BJ (cell line): ENCODE measurements around the gene CEL. TPM values are rescaled to one million over a fixed set of nuclear protein-coding genes. Genes with fewer than 3 reads are reported as not detected.

Experiments used
- CTCF ChIA-PET: fragments of 350-600 bp; formaldehyde crosslinking; extraction: SDS; loops from one replicate; lab custom pipeline; 2021; ENCODE audit warnings: antibody characterized with exemption, inconsistent platforms; lab: Yijun Ruan, JAX
- POLR2A ChIA-PET: fragments of 300-600 bp; sonication (Branson Sonifier 250); formaldehyde crosslinking; extraction: SDS; loops from one replicate; lab custom pipeline; 2021; ENCODE audit warnings: antibody characterized with exemption; lab: Charles Lee
- DNase-seq: peaks from one replicate; pipeline ENCODE4 v3.0.0-alpha.2; 2011; ENCODE audit warnings: low read depth
- H3K27me3 ChIP-seq: 2 replicates; pipeline ENCODE4 v1.6.0; 2011; ENCODE audit warnings: low read length; ENCODE audit not compliant: control insufficient read depth, insufficient read depth
- H3K36me3 ChIP-seq: 2 replicates; pipeline ENCODE4 v1.5.1; 2011; ENCODE audit warnings: low read length; ENCODE audit not compliant: control insufficient read depth, insufficient read depth
- H3K4me3 ChIP-seq: 2 replicates; pipeline ENCODE4 v1.5.1; 2011; ENCODE audit warnings: low read depth, mild to moderate bottlenecking, control low read depth, low read length
- CTCF ChIP-seq: IDR thresholded peaks from 2 replicates; pipeline ENCODE4 v1.5.1; 2011; ENCODE audit warnings: low read depth, mild to moderate bottlenecking, control low read depth, inconsistent platforms, low read length, moderate library complexity; ENCODE audit not compliant: insufficient read depth
- polyA plus RNA-seq: library from polyadenylated mRNA; depleted of rRNA; stranded (reverse); fragments of >200 nt; gene quantifications from 2 replicates; pipeline ENCODE4 v1.2.3, GENCODE V29; 2011

The CEL gene
- polyA plus RNA-seq, 1 experiment: 0.49 TPM

- H3K4me3 ChIP-seq: no peak overlapping the region
- peaks cover 45% of the 10 kb centered on the region for H3K36me3 ChIP-seq
- no peaks in the 10 kb centered on the region for H3K27me3 ChIP-seq
- ChIA-PET POLR2A (no interaction called here), CTCF (interaction anchor here (1.1 to 1.4 kb wide), 2 partner anchors 24 to 101 kb away, joined by 3 to 6 read pairs; no protein-coding TSS in a partner anchor)
- DNase-seq: no peak
- TF ChIP-seq CTCF: no peak
Measured at GRCh38 chr9:133046196-133046899, 15.4 kb upstream of the CEL start.

DNA sequence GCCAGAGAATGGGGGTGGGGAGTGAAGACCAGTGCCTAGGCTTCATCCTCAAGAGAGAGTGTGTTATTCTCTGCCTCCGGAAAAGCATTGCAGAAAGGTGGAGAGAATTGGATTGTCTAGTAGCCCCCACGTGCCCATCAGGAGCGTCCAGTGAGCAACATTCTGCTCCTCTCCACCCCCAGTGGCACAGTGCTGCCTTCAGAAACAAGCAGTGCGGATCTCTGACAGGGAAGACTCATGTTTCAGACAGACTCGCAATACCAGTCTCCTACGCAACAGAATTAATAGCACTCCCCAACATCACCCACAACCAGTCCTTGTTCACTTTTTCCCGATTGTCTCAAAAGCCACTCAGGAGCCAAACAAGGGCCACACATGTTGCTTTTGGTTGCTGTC lies 14.9 kb upstream of the CEL start:
- CTCF ChIA-PET: interaction anchor here (1.4 kb wide), 1 partner anchor 100 kb away, joined by 6 read pairs; no protein-coding TSS in a partner anchor
- POLR2A ChIA-PET: no interaction called here
- no peak for TF ChIP-seq CTCF
- no peaks in the 10 kb centered on the region for H3K27me3 ChIP-seq
- no peak overlapping the region for H3K4me3 ChIP-seq
- H3K36me3 ChIP-seq: peaks cover 49% of the 10 kb centered on the region
- DNase-seq: no peak

GRCh38 chr9:133048595-133048994 lies 13.2 kb upstream of the CEL start:
- CTCF ChIA-PET: interaction anchor here (0.6 to 2.5 kb wide), 21 partner anchors 9 to 138 kb away, joined by 3 to 22 read pairs (median 4); partner anchors contain the start of gene GTF3C5
- no peaks in the 10 kb centered on the region for H3K27me3 ChIP-seq
- H3K36me3 ChIP-seq: peaks cover 41% of the 10 kb centered on the region
- no peak overlapping the region for H3K4me3 ChIP-seq
- no peak for DNase-seq
- POLR2A ChIA-PET: interaction anchor here (0.8 kb wide), 1 partner anchor 18 kb away, joined by 4 read pairs; the partner anchor contains the start of gene GTF3C5
- TF ChIP-seq CTCF: peak; percentile 54

DNA sequence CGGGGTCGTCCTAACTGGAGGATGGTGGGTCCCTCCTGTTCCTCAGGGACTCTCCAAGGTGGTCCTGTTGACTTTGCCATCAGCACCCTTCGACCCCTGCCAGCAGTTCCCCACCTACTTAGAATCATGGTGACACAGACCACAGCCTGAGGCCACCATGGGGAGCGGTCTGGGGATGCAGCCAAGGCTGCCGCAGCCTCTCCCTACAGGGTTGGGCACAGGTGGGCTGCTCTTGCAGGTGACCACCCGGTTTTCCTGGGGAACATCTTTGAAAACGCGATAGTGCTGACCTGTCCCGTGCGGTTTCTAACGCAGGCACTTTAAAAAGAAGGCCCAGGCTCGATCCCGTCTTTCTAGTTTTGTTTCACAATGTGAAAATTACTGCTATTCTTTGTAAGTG lies 12.7 kb upstream of the CEL start:
- H3K36me3 ChIP-seq: peaks cover 40% of the 10 kb centered on the region
- H3K27me3 ChIP-seq: no peaks in the 10 kb centered on the region
- H3K4me3 ChIP-seq: no peak overlapping the region
- DNase-seq: no peak
- no peak for TF ChIP-seq CTCF
- CTCF ChIA-PET: interaction anchor here (0.6 to 2.5 kb wide), 21 partner anchors 9 to 137 kb away, joined by 3 to 22 read pairs (median 4); partner anchors contain the start of gene GTF3C5
- POLR2A ChIA-PET: interaction anchor here (0.8 kb wide), 1 partner anchor 19 kb away, joined by 4 read pairs; the partner anchor contains the start of gene GTF3C5

- CTCF ChIA-PET: interaction anchor here (0.6 to 3.7 kb wide), 6 partner anchors 9 to 108 kb away, joined by 3 to 21 read pairs (median 4); partner anchors contain the start of gene GTF3C5
- POLR2A ChIA-PET: no interaction called here
- H3K4me3 ChIP-seq: no peak overlapping the region
- no peak for TF ChIP-seq CTCF
- H3K27me3 ChIP-seq: no peaks in the 10 kb centered on the region
- H3K36me3 ChIP-seq: peaks cover 34% of the 10 kb centered on the region
- no peak for DNase-seq
Measured at GRCh38 chr9:133050142-133050541, 11.6 kb upstream of the CEL start.
